HL-60 (cell line): ENCODE results near the gene CSMD2.

ENCODE experiments used
- DNase-seq, 2 experiments: peaks; one replicate each; pipeline ENCODE4 v3.0.0-alpha.2; 2010 to 2020; ENCODE audit warnings: low read depth in 1 of 2, low spot score in 1 of 2
- H3K27ac ChIP-seq: fragments of 250-450 bp; sonication (Bioruptor Pico); replicated peaks from 2 replicates; pipeline ENCODE4 v1.5.1; 2020; ENCODE audit warnings: mild to moderate bottlenecking, moderate library complexity
- H3K27me3 ChIP-seq: fragments of 250-450 bp; sonication (Bioruptor Pico); 2 replicates; pipeline ENCODE4 v1.5.1; 2021; ENCODE audit warnings: mild to moderate bottlenecking, moderate library complexity; ENCODE audit not compliant: insufficient read depth, poor library complexity, severe bottlenecking
- H3K4me3 ChIP-seq: replicated peaks from 2 replicates; pipeline ENCODE4 v1.5.1; 2011; ENCODE audit warnings: mild to moderate bottlenecking, control low read depth, low read length; ENCODE audit not compliant: insufficient read depth
- CTCF ChIP-seq: IDR thresholded peaks from one replicate; pipeline ENCODE4 v1.5.1; 2011; ENCODE audit warnings: low read length, control low read depth, inconsistent platforms; ENCODE audit not compliant: insufficient read depth
- GABPA ChIP-seq: IDR thresholded peaks from 2 replicates; pipeline ENCODE4 v1.6.1; 2012; ENCODE audit warnings: low read depth
- POLR2AphosphoS5 ChIP-seq: IDR thresholded peaks from 2 replicates; pipeline ENCODE4 v1.6.1; 2012; ENCODE audit warnings: low read depth
- REST ChIP-seq: IDR thresholded peaks from 2 replicates; pipeline ENCODE4 v1.6.1; 2012; ENCODE audit warnings: low read depth; ENCODE audit not compliant: insufficient replicate concordance
- SPI1 ChIP-seq: IDR thresholded peaks from 2 replicates; pipeline ENCODE4 v1.6.1; 2012; ENCODE audit warnings: low read depth, mild to moderate bottlenecking, borderline replicate concordance

Gene CSMD2

DNA sequence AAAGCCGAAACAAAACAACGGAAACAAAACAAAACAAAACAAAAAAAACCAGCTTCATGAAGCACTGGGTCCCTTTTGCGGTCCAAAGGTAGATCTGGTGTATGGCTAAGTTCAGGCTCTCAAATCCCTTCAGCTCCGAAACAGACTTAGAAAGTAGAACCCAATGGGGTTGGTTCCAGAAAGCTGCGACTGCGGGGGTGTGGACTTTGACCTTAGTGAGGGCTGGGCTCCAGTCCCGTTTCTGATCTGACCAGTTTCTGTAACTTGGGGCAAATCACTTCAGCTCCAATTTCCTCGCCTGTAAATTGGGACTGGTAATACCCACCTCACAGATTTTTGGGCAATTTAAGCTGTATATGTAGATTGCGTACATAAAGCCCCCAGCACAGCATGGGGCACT is 587.4 kb downstream of the CSMD2 start:
- no peak overlapping the region for H3K27ac ChIP-seq
- DNase-seq: no peak

DNA sequence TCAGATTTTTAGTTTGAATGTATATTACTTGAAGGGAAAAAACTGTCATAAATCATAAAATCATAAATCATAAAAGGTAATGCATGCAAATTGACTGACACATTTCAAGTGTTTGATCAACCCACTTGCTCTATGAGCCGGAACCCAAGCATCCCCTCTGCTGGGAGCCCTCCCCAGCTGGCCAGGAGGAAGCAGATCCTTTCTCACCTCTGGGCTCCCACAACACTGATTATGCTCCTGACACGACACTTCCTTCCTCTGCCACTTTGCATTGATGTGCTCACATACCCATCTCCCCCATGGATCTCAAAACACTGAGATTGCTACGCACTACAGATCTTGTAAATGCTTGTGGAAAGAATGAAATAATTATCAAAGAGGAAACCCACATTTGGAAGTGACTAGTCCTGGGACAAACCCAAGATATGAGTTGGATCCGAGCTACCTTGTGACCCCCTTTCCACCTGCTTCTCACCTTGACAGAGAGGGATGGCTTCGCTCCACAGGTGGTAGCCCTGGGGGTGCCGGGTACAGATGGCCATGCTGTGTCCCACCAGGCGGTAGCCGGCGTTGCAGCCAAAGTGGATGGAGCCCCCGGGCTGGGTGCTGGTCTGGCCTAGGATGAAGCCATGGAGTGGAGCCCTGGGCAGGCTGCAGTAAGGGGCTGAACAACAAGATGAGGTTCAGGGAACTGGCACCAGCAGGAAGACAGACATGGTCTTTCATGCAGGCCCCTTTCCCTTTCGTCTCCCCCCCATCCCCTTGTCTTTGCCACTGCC is 588.0 kb downstream of the CSMD2 start:
- no peak for DNase-seq
- Histone ChIP-seq H3K4me3 (no peak overlapping the region), H3K27me3 (peaks cover 3% of the 10 kb centered on the region), H3K27ac (no peak overlapping the region)
- TF ChIP-seq SPI1 (no peak), GABPA (no peak), REST (no peak), POLR2AphosphoS5 (no peak), CTCF (no peak)

More for the DNA sequence above, 587.4 kb downstream of the CSMD2 start:
- Histone ChIP-seq H3K4me3 (no peak overlapping the region), H3K27me3 (peaks cover 5% of the 10 kb centered on the region)
- TF ChIP-seq CTCF: no peak
- no peak for TF ChIP-seq REST
- no peak for TF ChIP-seq POLR2AphosphoS5
- TF ChIP-seq SPI1: no peak

GRCh38 chr1:33575324-33575879 is 589.6 kb downstream of the CSMD2 start:
- Histone ChIP-seq H3K4me3 (no peak overlapping the region), H3K27me3 (peaks cover 3% of the 10 kb centered on the region), H3K27ac (no peak overlapping the region)
- no peak for DNase-seq
- TF ChIP-seq POLR2AphosphoS5: no peak
- TF ChIP-seq CTCF: no peak
- TF ChIP-seq REST: no peak
